Mesendoderm (in vitro differentiated cells): Measurements from ENCODE around the gene PISD.

Experiments used
- DNase-seq: peaks from one replicate; pipeline ENCODE4 v3.0.0; 2013
- H2AK5ac ChIP-seq: 2 replicates; pipeline ENCODE4 v1.6.1; 2013; ENCODE audit warnings: low read length, inconsistent platforms
- H2BK120ac ChIP-seq: 2 replicates; pipeline ENCODE4 v1.6.1; 2013; ENCODE audit warnings: low read depth, mild to moderate bottlenecking, low read length, moderate library complexity, mixed read lengths
- H2BK15ac ChIP-seq: replicated peaks from 2 replicates; pipeline ENCODE4 v1.6.1; 2013; ENCODE audit warnings: low read depth, mild to moderate bottlenecking, moderate library complexity
- H2BK5ac ChIP-seq: 2 replicates; pipeline ENCODE4 v1.6.1; 2013; ENCODE audit warnings: low read length, inconsistent platforms
- H3K18ac ChIP-seq: 2 replicates; pipeline ENCODE4 v1.6.1; 2013; ENCODE audit warnings: mild to moderate bottlenecking, low read length, mixed read lengths
- H3K23ac ChIP-seq: one replicate; pipeline ENCODE4 v1.6.1; 2013; ENCODE audit warnings: low read length
- H3K27ac ChIP-seq: 2 replicates; pipeline ENCODE4 v1.5.1; 2013; ENCODE audit warnings: low read depth, mild to moderate bottlenecking, inconsistent platforms, low read length, moderate library complexity
- H3K27me3 ChIP-seq: 2 replicates; pipeline ENCODE4 v1.6.1; 2013; ENCODE audit warnings: low read length, control low read depth, mild to moderate bottlenecking, inconsistent platforms; ENCODE audit not compliant: insufficient read depth, poor library complexity
- H3K36me3 ChIP-seq: 2 replicates; pipeline ENCODE4 v1.6.1; 2013; ENCODE audit warnings: low read length, inconsistent platforms; ENCODE audit not compliant: control insufficient read depth, insufficient read depth
- H3K4ac ChIP-seq: one replicate; pipeline ENCODE4 v1.6.1; 2013; ENCODE audit warnings: low read depth, mild to moderate bottlenecking, low read length, moderate library complexity
- H3K4me1 ChIP-seq: 2 replicates; pipeline ENCODE4 v1.6.1; 2013; ENCODE audit warnings: low read depth, low read length, inconsistent platforms; ENCODE audit not compliant: control insufficient read depth
- H3K4me2 ChIP-seq: 2 replicates; pipeline ENCODE4 v1.6.1; 2013; ENCODE audit warnings: low read length
- H3K4me3 ChIP-seq: 2 replicates; pipeline ENCODE4 v1.5.1; 2013; ENCODE audit warnings: mild to moderate bottlenecking, low read length
- H3K56ac ChIP-seq: one replicate; pipeline ENCODE4 v1.6.1; 2013; ENCODE audit warnings: low read length
- H3K79me1 ChIP-seq: 2 replicates; pipeline ENCODE4 v1.6.1; 2013; ENCODE audit warnings: low read length, inconsistent platforms
- H3K79me2 ChIP-seq: 2 replicates; pipeline ENCODE4 v1.6.1; 2013; ENCODE audit warnings: mild to moderate bottlenecking, low read length; ENCODE audit not compliant: control insufficient read depth, insufficient read depth
- H3K9ac ChIP-seq: 2 replicates; pipeline ENCODE4 v1.6.1; 2013; ENCODE audit warnings: low read length, inconsistent platforms
- H4K5ac ChIP-seq: one replicate; pipeline ENCODE4 v1.6.1; 2013; ENCODE audit warnings: low read length
- H4K8ac ChIP-seq: one replicate; pipeline ENCODE4 v1.6.1; 2013; ENCODE audit warnings: low read depth, mild to moderate bottlenecking, control low read depth, low read length, moderate library complexity
- WGBS: extraction: QIAGEN DNeasy Blood & Tissue Kit; methylation state at CpG from one replicate; pipeline ENCODE4 v1.1.7; 2013; ENCODE audit warnings: low lambda C conversion rate, missing lambda C conversion rate; ENCODE audit not compliant: insufficient coverage; ENCODE audit errors: extremely low coverage; 5-methylcytosine and 5-hydroxymethylcytosine counted together

PISD gene

DNA sequence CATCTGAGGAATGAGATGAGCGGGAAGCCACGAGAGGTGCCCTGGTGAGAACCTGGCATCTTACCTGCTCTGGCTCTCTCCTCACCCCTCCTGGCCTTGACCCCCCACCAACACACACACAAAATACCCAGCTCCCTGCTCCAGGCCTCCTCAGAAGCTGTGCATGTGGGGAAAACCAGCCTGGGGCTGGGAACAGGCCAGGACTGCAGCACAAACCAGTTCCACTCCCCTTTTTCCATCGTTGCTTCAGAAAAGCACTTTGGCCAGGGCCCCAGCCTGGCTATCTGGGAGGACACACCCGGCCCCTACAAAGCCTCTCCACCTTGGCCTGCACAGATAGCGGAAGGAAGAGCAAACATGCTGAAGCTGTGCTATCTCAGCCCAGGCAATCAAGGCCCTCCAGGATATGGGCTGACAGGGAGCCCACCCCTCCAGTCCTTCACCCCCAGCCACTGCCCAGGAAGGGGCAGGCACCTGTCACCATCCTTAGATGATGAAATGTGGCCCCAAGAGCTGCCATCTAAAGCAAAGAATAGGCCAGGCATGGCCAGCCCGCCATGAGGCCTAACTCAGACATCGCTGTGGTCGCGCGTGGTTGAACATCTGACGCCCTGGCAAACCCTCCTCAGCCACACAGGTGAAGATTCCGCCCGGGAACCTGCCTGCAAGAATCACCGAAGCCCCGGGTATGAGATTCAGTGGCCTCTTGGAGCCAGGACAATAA is 35.4 kb downstream of the PISD start:
- Histone ChIP-seq H3K4me3 (no peak overlapping the region), H2AK5ac (no peak overlapping the region), H3K36me3 (peaks cover 2% of the 10 kb centered on the region), H4K8ac (no peak overlapping the region), H3K9ac (peak overlapping the region; percentile 48), H3K56ac (peak overlapping the region; percentile 62), H3K23ac (no peak overlapping the region), H3K27ac (no peak overlapping the region), H2BK15ac (no peak overlapping the region), H3K27me3 (no peaks in the 10 kb centered on the region), H3K4ac (no peak overlapping the region), H3K4me1 (peaks cover 4% of the 10 kb centered on the region), H3K79me2 (peaks cover 50% of the 10 kb centered on the region), H3K4me2 (no peak overlapping the region), H3K18ac (no peak overlapping the region), H3K79me1 (peaks cover 44% of the 10 kb centered on the region), H2BK5ac (no peak overlapping the region), H4K5ac (no peak overlapping the region), H2BK120ac (no peak overlapping the region)
- DNase-seq = no peak
- no CpG with 5 or more reads among the region's 15 CpGs for WGBS

DNA sequence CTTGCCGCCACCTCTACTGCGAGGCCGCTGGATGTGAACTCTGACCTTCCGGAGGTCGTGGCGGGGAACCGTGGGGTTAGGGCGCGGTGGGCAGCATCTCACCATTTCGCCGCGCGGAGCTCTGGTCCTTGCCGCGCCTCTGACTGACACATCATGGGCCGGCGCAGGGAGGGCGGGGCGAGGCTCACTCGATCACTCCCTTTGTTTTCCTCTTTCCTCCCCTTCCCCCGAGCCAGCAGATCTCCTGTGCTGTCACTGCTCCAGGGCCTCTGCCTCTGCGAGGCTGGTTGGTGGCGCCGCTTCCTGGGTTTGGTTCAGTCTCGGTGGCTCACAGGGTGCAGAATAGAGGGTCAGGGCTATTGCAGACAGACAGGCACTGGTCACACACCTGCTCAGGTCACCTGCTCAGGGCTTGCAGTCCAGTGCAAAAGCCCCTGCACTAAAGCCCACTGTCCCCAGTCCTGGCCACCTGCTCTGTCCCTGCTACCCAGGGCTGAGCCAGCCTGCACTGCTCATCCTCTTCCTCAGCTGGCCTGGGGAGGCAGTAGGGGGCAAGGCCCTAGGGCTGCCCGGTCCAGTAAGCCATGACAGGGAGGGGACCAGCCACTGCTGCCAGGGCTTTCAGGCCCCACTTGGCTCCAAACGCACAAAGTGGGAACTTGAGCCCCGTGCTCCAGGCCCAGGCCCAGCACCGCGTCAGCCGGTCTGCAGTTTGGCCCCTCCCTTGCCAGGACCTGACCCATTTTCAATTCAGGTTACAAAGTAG is 36.2 kb downstream of the PISD start:
- H4K5ac ChIP-seq = no peak overlapping the region
- H3K36me3 ChIP-seq = peaks cover 2% of the 10 kb centered on the region
- peak; percentile 87 for DNase-seq
- H2AK5ac ChIP-seq = no peak overlapping the region
- no peak overlapping the region for H3K4me3 ChIP-seq
- H3K4me2 ChIP-seq = no peak overlapping the region
- H3K23ac ChIP-seq = no peak overlapping the region
- H3K79me1 ChIP-seq = peaks cover 44% of the 10 kb centered on the region
- no peak overlapping the region for H2BK120ac ChIP-seq
- H2BK15ac ChIP-seq = no peak overlapping the region
- H4K8ac ChIP-seq = no peak overlapping the region
- H3K56ac ChIP-seq = peak overlapping the region; percentile 62
- H3K4ac ChIP-seq = no peak overlapping the region
- H3K4me1 ChIP-seq = peaks cover 4% of the 10 kb centered on the region
- H3K27me3 ChIP-seq = no peaks in the 10 kb centered on the region
- H3K18ac ChIP-seq = no peak overlapping the region
- H2BK5ac ChIP-seq = no peak overlapping the region
- peaks cover 50% of the 10 kb centered on the region for H3K79me2 ChIP-seq
- H3K9ac ChIP-seq = peak overlapping the region; percentile 48
- WGBS = no CpG with 5 or more reads among the region's 31 CpGs
- peak overlapping the region; percentile 22 for H3K27ac ChIP-seq

DNA sequence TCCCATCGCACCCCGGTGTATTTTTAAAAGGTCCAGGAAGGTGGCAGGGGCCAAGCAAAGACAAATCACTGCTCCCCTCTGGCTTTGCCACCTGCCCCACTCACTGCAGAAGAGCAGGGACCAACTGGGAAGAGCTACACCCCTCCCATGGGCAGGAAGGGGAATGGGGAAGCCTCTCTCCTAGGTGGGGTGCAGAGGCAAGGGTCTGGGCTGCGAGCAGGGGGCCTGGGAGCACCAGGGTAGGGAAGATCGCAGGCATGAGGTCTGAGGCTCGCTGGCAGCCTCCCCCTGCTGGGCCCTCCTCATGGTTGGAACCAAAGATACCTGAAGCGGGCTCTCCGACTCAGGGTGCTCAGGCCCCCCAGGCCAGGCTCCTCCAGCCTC is 36.8 kb downstream of the PISD start:
- Histone ChIP-seq H2BK5ac (no peak overlapping the region), H3K79me1 (peaks cover 44% of the 10 kb centered on the region), H3K4ac (no peak overlapping the region), H3K9ac (no peak overlapping the region), H3K27me3 (no peaks in the 10 kb centered on the region), H2BK120ac (no peak overlapping the region), H3K4me1 (peaks cover 4% of the 10 kb centered on the region), H3K79me2 (peaks cover 50% of the 10 kb centered on the region), H4K8ac (no peak overlapping the region), H3K4me3 (no peak overlapping the region), H3K27ac (no peak overlapping the region), H2BK15ac (no peak overlapping the region), H4K5ac (no peak overlapping the region), H3K18ac (no peak overlapping the region), H3K56ac (peak overlapping the region; percentile 18), H2AK5ac (no peak overlapping the region), H3K36me3 (peaks cover 2% of the 10 kb centered on the region), H3K4me2 (no peak overlapping the region), H3K23ac (no peak overlapping the region)
- no peak for DNase-seq
- no CpG with 5 or more reads among the region's 7 CpGs for WGBS

DNA sequence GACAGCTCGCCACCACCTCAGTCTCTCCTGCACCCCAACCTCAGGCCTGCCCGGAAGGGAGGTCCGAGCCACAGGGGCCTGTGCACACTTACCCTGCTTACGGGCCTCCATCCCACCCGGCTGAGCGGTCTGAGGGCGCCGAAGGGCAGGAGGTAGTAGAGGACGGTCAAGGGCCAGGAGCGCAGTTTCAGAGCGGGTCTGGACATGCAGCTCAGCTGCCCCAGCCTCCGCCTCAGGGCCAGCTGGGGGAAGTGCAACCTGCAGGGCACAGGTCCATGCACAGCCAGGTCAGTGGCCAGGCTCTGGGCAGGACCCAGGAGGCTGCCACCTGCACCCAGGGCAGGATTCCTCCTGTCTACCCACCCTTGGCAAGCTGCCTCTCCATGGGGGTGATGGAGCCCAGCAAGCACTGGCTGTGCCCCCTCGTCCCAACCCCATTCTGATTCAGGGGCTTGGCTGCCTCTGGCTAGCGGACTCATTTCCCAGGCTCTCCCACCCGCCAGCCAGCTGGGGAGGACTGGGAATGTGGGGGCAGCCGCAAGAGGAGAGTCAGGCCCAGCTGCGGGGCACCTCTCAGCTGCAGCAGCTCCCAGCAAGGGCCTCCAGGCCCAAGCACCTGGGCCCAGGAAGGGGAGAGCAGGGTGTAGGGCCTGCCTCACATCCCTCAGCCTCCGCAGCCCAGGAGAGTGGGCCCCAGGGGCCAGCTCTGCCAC is 38.3 kb downstream of the PISD start:
- no CpG with 5 or more reads among the region's 18 CpGs for WGBS

DNA sequence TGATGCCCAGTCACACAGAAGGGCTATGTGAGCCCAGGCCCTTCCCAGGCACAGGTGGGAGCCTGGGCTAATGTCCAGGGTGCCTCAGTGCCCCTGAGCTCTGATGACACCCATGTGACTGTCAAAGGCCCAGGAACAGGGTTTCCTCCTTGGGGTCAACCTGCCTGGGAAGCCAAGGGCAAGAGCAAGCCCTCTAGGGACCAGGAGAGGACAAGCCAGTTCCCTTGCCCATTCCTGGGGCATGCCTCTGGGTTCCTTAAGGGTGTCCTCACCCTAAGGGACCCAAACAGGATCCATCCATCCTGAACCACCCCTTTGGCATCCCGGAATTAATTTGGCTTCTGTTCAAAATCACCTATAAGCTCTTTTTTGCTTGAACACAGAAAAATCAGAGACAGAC is 39.0 kb downstream of the PISD start:
- H3K9ac ChIP-seq = no peak overlapping the region
- H3K23ac ChIP-seq = no peak overlapping the region
- peaks cover 4% of the 10 kb centered on the region for H3K4me1 ChIP-seq
- no peak overlapping the region for H3K4me3 ChIP-seq
- H3K79me1 ChIP-seq = peaks cover 27% of the 10 kb centered on the region
- WGBS = no CpG with 5 or more reads among the region's 1 CpG
- no peak overlapping the region for H4K5ac ChIP-seq
- peaks cover 5% of the 10 kb centered on the region for H3K36me3 ChIP-seq
- H4K8ac ChIP-seq = no peak overlapping the region
- H3K18ac ChIP-seq = no peak overlapping the region
- no peak overlapping the region for H2BK120ac ChIP-seq
- no peak overlapping the region for H3K56ac ChIP-seq
- no peaks in the 10 kb centered on the region for H3K27me3 ChIP-seq
- no peak overlapping the region for H3K27ac ChIP-seq
- no peak overlapping the region for H2BK5ac ChIP-seq
- H2AK5ac ChIP-seq = no peak overlapping the region
- H2BK15ac ChIP-seq = no peak overlapping the region
- DNase-seq = no peak
- H3K4ac ChIP-seq = no peak overlapping the region
- H3K79me2 ChIP-seq = peaks cover 29% of the 10 kb centered on the region
- no peak overlapping the region for H3K4me2 ChIP-seq

More for the DNA sequence above, 38.3 kb downstream of the PISD start:
- H4K8ac ChIP-seq = no peak overlapping the region
- H2BK5ac ChIP-seq = no peak overlapping the region
- no peaks in the 10 kb centered on the region for H3K27me3 ChIP-seq
- H3K4me2 ChIP-seq = no peak overlapping the region
- no peak overlapping the region for H3K4ac ChIP-seq
- peaks cover 4% of the 10 kb centered on the region for H3K4me1 ChIP-seq
- H3K23ac ChIP-seq = no peak overlapping the region
- H2AK5ac ChIP-seq = no peak overlapping the region
- peaks cover 35% of the 10 kb centered on the region for H3K79me1 ChIP-seq
- DNase-seq = no peak
- H3K27ac ChIP-seq = no peak overlapping the region
- H3K9ac ChIP-seq = no peak overlapping the region
- no peak overlapping the region for H3K56ac ChIP-seq
- no peak overlapping the region for H2BK120ac ChIP-seq
- no peak overlapping the region for H2BK15ac ChIP-seq
- H4K5ac ChIP-seq = no peak overlapping the region
- peaks cover 37% of the 10 kb centered on the region for H3K79me2 ChIP-seq
- H3K36me3 ChIP-seq = peaks cover 5% of the 10 kb centered on the region
- H3K4me3 ChIP-seq = no peak overlapping the region
- H3K18ac ChIP-seq = no peak overlapping the region
